Ecto neural progenitor cell (in vitro differentiated cells): ENCODE results near the gene SAFB2.
A peak's percentile ranks its signal among the peaks of the same experiment; 100 is the strongest.

Experiments used
- DNase-seq: peaks from one replicate; pipeline ENCODE4 v3.0.0-alpha.2; 2018; ENCODE audit warnings: low spot score

Gene SAFB2

DNA sequence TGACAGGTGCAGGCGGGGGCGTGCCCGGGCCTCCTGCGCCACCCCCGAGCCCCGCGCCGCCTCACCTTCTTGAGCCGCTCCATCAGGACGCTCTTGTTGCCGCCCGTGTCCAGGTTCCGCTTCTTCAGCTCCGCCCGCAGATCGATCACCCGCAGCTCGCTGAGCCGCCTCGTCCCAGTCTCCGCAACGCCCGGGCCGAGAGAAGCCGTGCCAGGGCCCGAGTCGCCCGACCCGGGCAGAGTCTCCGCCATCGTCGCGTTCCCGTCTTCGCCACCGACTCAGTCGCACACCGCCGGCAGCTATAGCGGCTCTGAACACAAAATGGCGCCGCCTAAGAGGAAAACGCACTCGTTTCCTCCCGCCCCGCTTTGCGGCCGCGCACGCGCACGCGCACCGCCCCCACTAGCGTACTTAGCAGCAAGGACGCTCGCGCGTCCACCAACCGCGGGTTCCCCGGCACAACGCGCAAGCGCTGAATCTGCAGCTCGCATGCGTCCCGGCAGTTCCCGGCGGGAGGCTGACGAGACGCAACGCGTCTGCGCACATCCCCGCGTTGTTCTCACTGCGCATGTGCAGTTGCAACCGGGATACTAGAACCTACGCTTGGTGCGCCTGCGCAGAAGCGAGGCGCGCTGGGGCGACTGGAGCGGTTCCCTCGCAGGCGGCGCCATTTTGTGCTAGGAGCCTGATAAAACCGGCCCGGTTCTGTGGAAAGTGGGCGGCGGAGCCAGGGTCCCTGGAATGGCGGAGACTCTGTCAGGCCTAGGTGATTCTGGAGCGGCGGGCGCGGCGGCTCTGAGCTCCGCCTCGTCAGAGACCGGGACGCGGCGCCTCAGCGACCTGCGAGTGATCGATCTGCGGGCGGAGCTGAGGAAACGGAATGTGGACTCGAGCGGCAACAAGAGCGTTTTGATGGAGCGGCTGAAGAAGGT, at the start of gene SAFB2, which contains the start of gene SAFB:
Gene SAFB2, minus strand, starts transcription at position 312 of the 932 bp plus-strand sequence. Its CDS starts 61 bp downstream, at position 251.
Gene SAFB, plus strand, starts transcription at position 619 of the 932 bp plus-strand sequence. Its CDS starts 123 bp downstream, at position 742.
- peak; percentile 100 for DNase-seq

DNA sequence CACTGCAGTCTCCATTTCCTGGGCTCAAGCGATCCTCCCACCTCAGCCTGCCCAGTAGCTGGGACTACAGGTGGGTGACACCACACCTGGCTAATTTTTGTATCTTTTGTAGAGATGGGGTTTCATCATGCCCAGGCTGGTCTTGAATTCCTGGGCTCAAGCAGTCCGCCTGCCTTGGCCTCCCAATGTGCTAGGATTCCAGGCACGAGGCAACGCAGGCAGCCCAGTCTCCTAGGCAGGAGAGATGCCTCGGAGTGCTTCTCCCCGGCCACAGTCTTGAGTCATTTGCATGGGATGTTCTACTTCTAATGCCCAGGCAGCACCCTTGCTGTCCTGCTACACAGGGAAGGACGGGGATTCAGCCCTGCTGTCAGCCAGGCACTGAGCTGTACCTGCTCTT, 49.0 kb upstream of the SAFB2 start:
- no peak for DNase-seq

DNA sequence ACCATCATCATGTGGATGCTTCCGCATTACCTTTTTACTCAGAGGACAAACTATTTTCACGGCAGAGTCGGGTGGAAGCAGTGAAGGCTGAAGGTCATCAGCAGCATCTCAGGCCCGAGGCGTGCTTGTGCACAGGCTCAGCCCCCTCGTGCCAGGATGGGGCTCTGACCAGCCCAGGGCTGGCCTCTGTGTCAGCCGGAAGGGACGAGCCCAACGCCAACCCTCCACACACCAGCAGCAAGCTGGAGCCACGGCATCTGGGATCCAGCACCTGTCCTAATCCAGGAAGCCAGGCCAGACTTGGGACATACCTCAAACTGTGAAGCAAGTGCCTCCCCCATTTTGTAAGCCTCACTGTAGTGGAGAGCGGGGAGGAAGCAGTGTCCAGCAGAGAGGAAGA, 46.6 kb upstream of the SAFB2 start:
- no peak for DNase-seq

DNA sequence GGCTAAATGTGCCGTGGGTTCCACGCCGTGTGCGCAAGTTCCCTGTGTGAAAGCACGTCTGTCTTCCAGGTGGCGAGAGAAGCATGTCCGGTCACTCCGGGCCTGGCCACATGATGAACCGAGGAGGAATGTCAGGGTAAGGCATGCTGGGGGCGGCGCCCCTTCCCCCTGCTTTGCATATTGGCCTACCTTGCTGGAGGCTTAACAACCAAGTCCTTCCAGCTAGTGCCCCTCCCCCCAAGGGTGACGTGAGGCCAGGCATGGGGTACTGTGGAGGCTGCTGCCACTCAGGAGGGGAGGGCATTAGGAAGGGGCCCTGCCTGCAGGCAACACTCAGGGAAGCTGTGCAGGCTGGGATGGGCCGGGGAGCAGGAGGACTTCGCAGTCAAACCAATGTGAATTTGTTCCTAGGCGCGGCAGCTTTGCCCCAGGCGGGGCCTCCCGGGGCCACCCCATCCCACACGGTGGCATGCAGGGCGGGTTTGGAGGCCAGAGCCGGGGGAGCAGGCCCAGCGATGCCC, 45.2 kb upstream of the SAFB2 start:
- DNase-seq: peak; percentile 61

DNA sequence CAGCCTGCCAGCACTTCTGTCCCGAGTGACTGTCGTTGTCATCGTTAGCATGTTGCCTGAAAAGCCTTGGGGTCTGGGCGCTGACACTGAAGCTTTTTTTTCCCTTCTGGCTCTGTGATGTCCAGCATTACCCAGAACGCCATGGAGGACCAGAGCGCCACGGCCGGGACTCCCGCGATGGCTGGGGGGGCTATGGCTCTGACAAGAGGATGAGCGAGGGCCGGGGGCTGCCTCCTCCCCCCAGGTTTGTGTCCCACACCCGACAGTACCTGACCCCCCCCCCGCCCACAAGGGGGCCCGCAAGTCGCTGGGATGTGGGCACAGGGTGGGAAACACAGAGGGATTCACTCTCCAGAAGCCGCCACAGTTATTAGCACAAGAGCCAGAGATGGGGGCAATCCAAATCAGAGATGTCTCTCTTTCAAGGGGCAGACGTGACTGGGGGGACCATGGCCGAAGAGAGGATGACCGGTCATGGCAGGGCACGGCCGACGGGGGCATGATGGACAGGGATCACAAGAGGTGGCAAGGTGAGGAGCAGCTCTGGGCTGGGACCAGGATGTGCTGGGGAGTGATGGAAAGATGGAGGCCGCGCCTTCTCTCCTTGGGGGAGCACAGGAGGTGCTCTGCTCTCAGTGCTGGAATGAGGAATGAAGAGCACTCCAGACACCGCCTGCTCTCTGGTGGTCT, 44.5 kb upstream of the SAFB2 start:
- no peak for DNase-seq

DNA sequence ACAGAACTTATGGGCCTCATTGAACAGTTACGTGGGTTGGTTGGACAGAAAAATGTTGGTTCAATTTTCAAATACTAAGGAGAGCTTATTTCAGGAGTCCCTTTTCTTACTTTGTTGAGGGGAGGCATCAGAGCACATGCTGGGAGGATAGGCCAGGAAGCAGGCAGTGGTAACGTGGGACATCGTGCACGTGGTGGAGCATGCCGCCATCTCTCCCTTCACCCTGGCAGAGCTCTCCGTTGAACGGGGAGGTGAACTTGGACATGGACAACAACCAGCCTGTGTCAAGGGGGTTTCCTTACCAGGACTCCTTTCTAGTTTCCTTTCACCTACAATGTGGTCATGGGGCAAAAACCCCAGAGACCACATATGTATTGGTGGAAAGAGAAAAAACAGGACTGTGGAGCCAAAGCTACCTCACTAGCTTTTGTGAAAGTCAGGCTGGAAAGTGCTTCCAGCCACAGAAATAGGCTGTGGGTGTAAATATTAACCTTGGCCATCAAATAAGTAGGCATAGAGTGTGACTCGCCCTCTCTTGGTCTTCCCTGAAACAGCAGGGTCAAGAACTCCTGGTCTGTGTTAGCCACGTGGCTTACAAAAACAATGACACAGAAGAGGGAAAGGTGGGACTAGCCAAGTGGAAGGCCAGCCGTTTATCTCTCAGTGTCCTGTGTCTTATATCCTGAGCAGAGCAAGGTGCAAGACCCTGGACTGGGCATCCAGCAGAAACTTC, 43.4 kb upstream of the SAFB2 start:
- no peak for DNase-seq

DNA sequence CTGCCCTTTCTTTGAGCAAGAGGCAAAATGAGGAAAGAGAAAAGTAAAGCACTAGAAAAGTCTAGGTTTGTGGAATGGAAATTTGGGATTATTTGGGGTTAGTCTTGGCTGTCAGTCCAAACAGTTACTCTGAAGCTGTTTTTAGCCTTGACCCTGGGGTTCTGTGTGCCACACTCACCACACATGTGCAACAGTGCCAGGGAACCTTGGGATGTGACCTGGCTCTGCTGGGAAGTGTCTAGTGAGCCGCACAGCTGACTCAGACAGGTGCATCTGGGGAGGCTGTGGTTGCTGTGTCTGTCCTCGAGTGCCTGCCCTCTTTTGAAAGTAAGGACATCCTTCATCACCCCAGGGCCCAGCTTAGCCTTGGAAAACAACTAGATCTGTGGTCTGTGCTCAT, 41.9 kb upstream of the SAFB2 start:
- DNase-seq: no peak

DNA sequence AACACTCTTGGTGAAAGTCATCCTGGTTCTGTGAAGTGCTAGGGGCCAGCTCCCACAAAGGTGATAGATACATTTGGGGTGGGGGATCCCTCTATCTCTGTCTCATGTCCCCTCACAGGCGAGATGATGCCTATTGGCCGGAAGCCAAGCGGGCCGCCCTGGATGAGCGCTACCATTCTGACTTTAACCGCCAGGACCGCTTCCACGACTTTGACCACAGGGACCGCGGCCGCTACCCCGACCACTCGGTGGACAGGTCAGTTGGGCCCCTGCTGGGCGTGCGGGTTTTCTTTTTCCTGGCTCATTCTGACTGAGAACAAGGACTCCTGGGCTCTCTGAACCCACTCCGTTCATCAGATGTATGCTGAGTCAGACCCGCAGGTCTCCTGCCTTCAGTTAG, 41.3 kb upstream of the SAFB2 start:
- DNase-seq: no peak

DNA sequence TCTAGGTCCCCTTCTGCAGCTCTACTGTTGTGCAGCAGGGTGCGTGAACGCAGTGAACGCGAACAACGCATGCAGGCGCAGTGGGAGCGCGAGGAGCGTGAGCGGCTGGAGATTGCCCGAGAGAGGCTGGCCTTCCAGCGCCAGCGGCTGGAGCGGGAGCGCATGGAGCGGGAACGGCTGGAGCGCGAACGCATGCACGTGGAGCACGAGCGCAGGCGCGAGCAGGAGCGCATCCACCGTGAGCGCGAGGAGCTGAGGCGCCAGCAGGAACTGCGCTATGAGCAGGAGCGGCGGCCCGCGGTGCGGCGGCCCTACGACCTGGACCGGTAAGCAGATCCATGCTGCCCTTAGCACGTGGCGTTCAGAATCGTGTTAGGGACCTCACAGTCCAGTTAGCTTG, 38.9 kb upstream of the SAFB2 start:
- DNase-seq: no peak

DNA sequence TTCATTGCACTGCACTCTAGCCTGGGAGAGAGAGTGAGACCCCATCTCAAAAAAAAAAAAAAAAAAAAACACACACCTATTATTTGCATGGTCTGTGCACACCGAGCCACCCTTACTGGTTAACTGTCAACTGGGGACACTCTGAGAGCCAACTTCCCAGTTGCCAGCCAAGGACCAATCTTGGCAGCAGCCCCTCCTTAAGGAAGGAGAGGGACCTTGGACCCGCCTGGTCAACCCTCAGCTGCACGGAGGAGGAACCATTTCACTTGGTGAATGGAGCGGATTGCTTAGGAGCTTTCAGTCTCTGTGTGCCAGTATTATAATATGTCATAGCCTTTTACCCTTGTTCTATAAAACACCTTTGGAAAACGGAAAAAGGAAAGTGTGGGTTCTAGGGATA, 32.8 kb upstream of the SAFB2 start:
- no peak for DNase-seq

DNA sequence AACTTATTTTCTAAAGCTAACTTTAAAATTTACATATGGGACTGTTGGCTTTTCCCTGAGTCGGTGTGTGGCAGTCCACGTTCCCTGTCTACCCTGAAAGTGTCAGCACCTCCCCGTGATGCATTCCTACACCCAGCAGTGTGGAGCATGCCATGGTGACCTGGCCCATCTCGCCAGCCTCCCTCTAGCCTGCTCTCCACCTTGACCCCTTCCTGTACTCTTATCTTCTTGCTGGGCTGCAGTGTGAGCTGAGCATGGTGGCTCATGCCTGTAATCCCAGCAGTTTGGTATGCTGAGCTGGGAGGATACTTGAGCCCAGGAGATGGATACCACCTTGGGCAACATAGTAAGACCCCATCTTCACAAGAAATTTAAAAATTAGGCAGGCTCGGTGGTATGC, 32.4 kb upstream of the SAFB2 start:
- DNase-seq: no peak

DNA sequence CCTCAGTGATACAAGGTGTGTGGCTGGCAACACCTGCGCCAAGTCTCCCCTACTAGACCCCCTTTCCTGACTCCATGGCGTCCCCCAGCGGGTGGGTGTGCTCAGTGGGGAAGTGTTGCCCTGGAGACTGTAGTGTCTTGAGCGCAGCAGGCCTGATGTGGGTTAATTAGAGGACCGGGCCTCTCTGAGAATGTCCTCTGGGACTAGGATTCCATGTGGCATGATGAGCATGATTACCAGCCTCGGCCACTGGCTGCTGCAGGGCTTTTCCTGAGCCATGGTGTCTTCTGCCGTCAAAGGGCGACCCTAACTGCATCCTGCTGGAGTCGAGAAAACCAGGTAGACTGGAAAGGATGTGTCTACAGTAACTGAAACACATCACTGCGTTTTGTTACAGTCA, 29.7 kb upstream of the SAFB2 start:
- no peak for DNase-seq

DNA sequence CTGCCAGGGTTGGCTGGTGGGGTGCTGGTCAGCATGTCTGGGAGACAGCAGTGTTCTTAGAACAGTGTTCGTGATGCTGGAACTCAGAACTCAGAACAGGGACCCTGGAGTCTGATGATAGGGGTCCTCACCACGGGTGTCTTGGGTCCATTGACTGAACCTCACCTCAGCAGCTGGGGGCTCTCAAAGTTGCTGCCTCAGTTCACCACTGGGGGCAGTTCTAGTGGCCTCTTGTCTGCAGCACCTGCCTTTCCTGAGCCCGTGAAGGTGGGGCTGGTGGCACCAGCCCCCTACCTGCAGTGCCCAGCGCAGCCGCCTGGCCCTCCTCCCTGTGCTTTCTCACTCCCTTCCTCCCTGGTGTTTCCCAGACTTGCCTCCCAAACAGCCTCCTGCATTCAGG, 28.8 kb upstream of the SAFB2 start:
- no peak for DNase-seq

DNA sequence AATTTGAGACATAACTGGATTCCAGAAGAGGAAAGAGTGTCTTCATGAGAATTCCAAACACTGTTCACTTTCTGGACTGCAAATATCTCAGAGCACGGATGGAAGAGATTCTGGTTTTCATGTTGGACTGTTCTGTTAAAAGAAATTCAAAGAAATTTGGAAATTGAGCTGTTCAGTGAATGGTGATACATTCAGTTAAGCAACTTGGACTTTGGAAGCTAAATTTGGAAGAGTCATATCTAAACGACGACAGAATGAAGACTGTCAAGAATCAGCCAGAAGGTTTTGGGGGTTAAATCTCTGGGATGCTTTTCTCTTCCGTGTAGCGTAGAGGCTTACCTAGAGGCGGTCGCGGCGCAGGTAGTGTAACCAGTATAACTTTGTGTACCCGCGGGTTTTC, 25.9 kb upstream of the SAFB2 start:
- no peak for DNase-seq

DNA sequence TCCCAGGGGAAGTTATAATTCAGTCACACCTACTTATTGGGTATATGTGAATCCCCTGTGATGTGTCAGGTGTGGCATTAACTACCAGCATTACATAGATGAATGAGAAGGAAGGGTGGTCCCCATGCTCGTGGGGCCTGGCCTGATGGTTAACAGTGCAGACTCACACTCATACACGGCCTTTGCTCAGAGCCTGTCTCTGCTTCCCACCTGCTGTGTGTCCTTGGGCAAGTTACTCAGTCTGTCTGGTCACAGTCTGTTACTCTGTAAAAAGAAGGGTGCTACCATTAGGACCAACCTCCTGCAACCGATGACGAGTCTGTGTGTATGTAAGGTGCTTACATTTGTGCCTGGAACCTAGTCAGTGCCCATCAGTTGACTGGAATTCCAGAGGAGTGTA, 24.1 kb upstream of the SAFB2 start:
- DNase-seq: no peak

DNA sequence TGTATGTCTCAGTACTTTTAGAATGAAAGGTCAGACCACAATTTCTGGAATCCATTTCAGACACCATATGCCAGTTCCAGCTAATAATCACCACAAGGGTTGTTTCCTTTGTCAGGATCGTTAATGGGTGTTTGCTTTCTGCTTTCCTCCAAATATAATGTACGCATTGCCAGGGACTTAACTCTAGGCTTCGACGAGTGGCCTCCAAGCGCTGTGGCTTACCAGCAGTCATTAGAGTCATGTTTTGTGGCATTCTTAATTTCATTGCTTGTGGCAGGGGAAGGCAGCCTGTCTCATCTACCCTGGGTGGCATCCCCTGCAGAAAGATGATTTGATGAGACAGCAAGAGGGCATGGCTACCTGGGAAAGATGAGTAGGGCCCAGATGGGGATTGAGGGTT, 22.8 kb upstream of the SAFB2 start:
- no peak for DNase-seq

DNA sequence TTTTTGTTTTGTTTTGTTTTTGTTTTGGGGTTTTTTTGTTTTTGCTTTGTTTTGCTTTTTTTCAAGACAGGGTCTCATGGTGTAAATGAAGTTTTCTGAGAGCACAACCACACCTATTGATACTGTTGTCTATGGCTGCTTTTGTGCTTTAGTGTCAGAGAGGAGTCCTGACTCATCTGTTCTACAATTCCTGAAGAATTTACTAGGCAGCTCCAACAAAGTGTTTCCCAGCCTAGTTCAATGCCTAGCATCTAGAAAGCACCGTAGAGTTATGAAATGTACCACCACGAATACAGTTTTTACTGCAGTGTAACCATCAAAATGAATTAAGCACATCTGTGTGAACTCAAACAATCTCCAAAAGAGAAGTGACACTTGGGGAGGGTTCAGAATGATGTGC, 21.5 kb upstream of the SAFB2 start:
- no peak for DNase-seq

DNA sequence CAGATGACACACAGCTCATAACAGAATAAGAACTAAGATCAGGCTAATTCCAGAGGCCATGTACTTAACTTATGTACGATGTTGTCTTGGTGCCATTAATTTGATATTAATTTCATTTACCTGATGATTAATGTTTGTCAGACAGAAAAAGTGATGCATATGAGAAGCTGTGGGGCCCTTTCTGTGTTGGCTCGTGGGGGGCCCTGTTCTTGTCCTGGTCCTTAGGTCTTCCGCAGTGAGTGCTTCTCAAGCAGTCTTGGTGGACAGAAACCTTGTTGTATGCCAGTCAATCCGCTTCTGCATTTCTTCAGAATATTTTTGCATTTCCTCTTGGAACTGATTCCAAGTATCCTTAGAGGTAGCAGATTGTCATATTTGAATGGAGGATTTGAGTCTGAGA, 20.5 kb upstream of the SAFB2 start:
- no peak for DNase-seq

DNA sequence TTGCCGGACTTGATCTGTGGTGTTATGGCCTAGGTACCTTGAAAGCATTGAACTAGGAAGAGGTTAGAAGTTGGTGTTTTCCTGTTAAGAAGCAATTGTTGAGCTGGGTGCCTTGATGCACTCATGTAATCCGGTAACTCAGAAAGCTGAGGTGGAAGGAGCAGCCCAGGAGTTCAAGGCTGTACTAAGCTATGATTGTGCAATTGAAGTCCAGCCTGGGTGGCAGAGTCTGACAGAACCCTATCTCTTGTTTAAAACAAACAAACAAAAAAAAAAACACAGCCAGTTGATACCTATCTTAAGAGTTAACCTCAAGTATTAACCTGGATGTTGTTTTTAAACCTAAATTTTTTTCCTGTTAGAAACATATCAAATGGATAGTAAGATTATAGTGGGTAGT, 19.6 kb upstream of the SAFB2 start:
- DNase-seq: no peak

DNA sequence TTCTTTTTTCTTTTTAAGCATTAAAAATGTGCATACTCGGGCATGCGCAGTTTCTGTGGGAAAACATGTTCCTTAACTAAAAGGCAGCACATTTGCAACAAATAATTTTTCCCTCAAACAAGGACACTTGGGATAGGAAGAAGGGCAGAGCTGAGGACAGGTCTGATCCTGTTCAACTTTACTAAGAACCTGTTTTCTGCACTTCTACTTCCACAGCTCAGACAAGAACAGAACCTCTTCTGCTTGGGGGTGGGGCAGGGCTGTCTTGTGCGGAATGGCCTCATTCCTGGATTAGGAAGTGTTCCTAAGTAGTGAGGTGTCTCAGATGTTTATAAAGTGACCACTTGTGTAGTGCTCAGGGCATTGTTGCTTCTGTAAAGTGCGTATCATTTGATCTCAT, 18.6 kb upstream of the SAFB2 start:
- no peak for DNase-seq

DNA sequence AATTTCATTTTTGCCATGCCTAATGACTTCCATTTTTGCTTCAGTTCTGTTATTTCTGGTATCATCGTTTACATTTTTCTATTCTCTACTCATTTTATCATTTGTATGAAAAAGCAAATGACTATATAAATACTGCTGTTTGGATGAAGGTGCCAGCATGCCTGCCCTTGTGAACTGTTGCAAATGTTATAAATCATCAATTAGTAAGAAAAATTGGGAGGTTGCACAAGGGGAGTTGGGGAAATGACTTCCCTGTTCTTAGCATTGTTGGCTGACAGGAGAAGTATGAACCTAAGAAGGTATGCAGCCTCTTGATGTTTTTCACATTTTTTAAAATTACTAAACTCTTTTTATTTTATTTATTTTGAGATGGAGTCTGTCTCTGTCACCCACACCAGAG, 15.4 kb upstream of the SAFB2 start:
- no peak for DNase-seq

DNA sequence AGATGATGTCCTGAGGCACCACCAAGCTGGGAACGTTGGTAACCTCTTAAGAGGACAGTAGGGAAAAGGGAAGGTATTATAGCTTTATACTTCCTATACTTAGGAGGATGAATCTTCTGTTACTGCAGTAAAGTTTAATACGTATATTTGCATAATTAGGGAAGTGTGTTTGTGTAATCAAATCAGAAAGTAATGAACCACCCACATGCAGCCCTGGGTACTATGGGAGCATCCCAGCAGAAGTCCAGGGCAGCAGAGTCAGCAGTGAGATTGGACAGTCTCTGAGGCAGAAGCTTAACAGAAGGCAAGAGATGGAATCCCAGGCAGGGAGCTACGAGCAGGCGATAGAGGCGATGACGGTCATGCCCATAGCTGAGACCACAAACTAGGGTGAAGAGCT, 12.9 kb upstream of the SAFB2 start:
- no peak for DNase-seq

DNA sequence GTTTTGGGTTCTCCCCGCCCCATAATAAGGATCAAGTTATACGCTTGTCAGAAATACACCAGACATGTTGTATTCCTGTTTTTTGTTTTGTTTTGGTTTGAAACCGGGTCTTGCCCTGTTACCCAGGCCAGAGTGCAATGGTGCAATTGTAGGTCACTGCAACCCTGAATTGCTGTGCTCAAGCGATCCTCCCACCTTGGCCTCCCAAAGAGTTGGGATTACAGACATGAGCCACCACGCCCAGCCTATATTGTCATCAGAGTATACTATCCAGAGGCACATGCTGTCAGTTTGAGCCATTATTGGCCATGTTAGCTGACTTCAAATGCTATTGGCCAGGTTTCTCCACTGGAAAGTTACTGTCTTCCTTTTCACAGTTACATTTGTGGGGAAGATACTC, 10.1 kb upstream of the SAFB2 start:
- DNase-seq: no peak
